ENCODE data around the gene MRPL12. TPM values are rescaled to one million over a fixed set of nuclear protein-coding genes. Genes with fewer than 3 reads are reported as not detected.

The MRPL12 gene
- total RNA-seq, 1 experiment from 2014 or later: 140 TPM

DNA sequence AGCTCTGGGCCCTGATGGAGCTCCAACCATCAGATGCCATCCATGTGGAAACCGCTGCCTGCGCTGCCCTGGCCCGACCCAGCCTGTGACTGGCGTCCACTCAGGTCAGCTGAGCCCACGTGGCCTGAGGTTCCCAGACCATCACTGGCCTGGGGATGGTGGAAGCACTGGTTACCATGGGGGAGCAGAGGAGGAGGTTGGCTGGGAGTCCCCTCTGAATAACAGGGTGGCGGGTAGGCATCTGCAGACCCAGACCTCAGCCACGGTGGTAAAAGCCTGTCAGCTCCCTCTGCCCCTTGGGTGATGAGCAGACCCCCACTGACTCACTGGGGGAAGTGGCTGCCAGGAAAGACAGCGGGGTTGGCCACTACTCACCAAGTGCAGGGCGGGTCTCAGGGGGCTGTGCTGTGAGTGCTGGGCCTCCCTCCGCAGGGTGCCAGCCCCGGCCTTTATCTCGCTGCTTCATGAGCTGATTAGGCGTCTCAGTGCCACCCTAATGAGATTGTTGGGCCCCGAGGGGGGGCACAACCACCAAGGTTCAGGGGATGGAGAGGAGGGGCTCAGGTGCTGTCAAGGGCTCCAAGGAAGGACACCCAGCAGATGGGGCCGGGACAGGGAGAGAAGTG, 46.9 kb upstream of the MRPL12 start, which contains the start of gene PDE6G:
Gene PDE6G, minus strand, starts transcription at position 425 of the 626 bp plus-strand sequence. CDS start 3,237 bp downstream, outside the sequence.
- Histone ChIP-seq H3K4me2 (ENCODE audit: insufficient read depth, insufficient read length, low read length) (no peak within 1 kb of the TSS), H2BK5ac (ENCODE audit: insufficient read length, low read length) (no peak within 1 kb of the TSS), H4K5ac (ENCODE audit: insufficient read length, low read depth, low read length) (no peak within 1 kb of the TSS), H3K79me1 (ENCODE audit: insufficient read depth, low read depth, low read length, poor library complexity, severe bottlenecking) (no peaks in the 10 kb centered on the region), H3K27ac (ENCODE audit: insufficient read length, low read depth, low read length) (no peak within 1 kb of the TSS), H3K18ac (ENCODE audit: insufficient read length, low read depth, low read length) (no peak within 1 kb of the TSS), H2BK20ac (ENCODE audit: low read depth, low read length, poor library complexity, severe bottlenecking) (no peak within 1 kb of the TSS), H2AFZ (ENCODE audit: low read length) (no peak within 1 kb of the TSS), H3K14ac (ENCODE audit: insufficient read depth, low read length) (no peak within 1 kb of the TSS; the same call in 1 of the 2 replicates), H3K79me2 (ENCODE audit: insufficient read depth, low read length) (no peaks in the 10 kb centered on the region), H4K20me1 (ENCODE audit: control insufficient read depth, insufficient read depth, insufficient read length) (no peaks in the 10 kb centered on the region), H2AK5ac (ENCODE audit: insufficient read length, low read length) (no peak within 1 kb of the TSS), H3K27me3 (ENCODE audit: insufficient read depth, low read length) (no peaks in the 10 kb centered on the region), H2BK15ac (ENCODE audit: low read depth, low read length) (no peak within 1 kb of the TSS), H4K91ac (ENCODE audit: insufficient read length, low read depth, low read length) (no peak within 1 kb of the TSS), H3K4ac (ENCODE audit: low read depth, low read length) (no peak within 1 kb of the TSS), H3K23me2 (ENCODE audit: insufficient read length, low read depth, low read length, poor library complexity, severe bottlenecking) (peaks cover 4% of the 10 kb centered on the region), H2BK120ac (ENCODE audit: low read depth, low read length, poor library complexity, severe bottlenecking) (no peak within 1 kb of the TSS), H2BK12ac (ENCODE audit: insufficient read length, low read depth, low read length) (no peak within 1 kb of the TSS), H3K9me3 (ENCODE audit: control insufficient read depth, low read depth, low read length) (no peaks in the 10 kb centered on the region), H3K23ac (ENCODE audit: insufficient read length, low read depth, low read length) (no peak within 1 kb of the TSS), H4K8ac (replicated peaks; ENCODE audit: insufficient read length, low read depth, low read length) (no peak within 1 kb of the TSS), H3T11ph (ENCODE audit: low read length) (no peak within 1 kb of the TSS), H3K9ac (ENCODE audit: extremely low read depth, insufficient read length, low read length) (no peak within 1 kb of the TSS), H3K4me1 (ENCODE audit: insufficient read depth, low read length) (peaks cover 3% of the 10 kb centered on the region; the same call in 1 of the 2 replicates), H3K56ac (ENCODE audit: insufficient read length, low read depth, low read length) (no peak within 1 kb of the TSS)
- Mint-ChIP-seq H3K27me3 (ENCODE audit: low read depth) (peaks cover 2% of the 10 kb centered on the region; the same call in 1 of the 2 replicates), H3K9me3 (no peaks in the 10 kb centered on the region; a peak in 1 of 5 replicates), H3K27ac (peak within 1 kb of the TSS in 1 of 3 experiments; percentile 82; a peak in 1 of 7 replicates), H3K4me1 (peaks cover 10 to 17% of the 10 kb centered on the region in 2 experiments), H3K36me3 (ENCODE audit: insufficient read depth in 1 of 3, low read depth in 3 of 3) (no peaks in the 10 kb centered on the region), H3K4me3 (no peak within 1 kb of the TSS; a peak in 1 of 5 replicates)
- TF ChIP-seq, protein P1, sequence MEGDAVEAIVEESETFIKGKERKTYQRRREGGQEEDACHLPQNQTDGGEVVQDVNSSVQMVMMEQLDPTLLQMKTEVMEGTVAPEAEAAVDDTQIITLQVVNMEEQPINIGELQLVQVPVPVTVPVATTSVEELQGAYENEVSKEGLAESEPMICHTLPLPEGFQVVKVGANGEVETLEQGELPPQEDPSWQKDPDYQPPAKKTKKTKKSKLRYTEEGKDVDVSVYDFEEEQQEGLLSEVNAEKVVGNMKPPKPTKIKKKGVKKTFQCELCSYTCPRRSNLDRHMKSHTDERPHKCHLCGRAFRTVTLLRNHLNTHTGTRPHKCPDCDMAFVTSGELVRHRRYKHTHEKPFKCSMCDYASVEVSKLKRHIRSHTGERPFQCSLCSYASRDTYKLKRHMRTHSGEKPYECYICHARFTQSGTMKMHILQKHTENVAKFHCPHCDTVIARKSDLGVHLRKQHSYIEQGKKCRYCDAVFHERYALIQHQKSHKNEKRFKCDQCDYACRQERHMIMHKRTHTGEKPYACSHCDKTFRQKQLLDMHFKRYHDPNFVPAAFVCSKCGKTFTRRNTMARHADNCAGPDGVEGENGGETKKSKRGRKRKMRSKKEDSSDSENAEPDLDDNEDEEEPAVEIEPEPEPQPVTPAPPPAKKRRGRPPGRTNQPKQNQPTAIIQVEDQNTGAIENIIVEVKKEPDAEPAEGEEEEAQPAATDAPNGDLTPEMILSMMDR (conservative IDR thresholded peaks at IDR 0.05): no peak
- DNase-seq: no peak
- no CpG with 5 or more reads among the region's 15 CpGs for WGBS (ENCODE audit: extremely low coverage, insufficient read length, low lambda C conversion rate)

All from H9 (cell line).